HepG2 (cell line): ENCODE data around the gene PDC. TPM values are rescaled to one million over a fixed set of nuclear protein-coding genes. Genes with fewer than 3 reads are reported as not detected.

Experiments used
- ATAC-seq: fragments of 200-7000 bp; cut with Tn5 transposase; 3 replicates; pipeline ENCODE4 v1.9.1; 2020; ENCODE audit warnings: mild to moderate bottlenecking, moderate library complexity
- BruUV-seq: library from RNA; stranded (reverse); fragments of 400-500 nt; replicated peaks from 2 replicates; lab custom pipeline; 2021; lab: Mats Ljungman, UMichigan
- CTCF ChIA-PET: fragments of 300-600 bp; formaldehyde crosslinking; extraction: SDS; loops from one replicate; lab custom pipeline; 2021; ENCODE audit warnings: low total read pairs, inconsistent platforms, low intra/inter-chr PET ratio; lab: Yijun Ruan, JAX
- POLR2A ChIA-PET: fragments of 350-600 bp; sonication (Branson Sonifier 250); formaldehyde crosslinking; loops from one replicate; lab custom pipeline; 2020; ENCODE audit warnings: antibody characterized with exemption, inconsistent platforms; lab: Yijun Ruan, JAX
- DNase-seq: peaks from one replicate; pipeline ENCODE4 v3.0.0-alpha.2; 2015; ENCODE audit warnings: low spot score
- FAIRE-seq: peaks from 3 replicates; lab custom pipeline; 2011; peaks lifted over from hg19 to GRCh38; lab: Jason Lieb, UNC
- H2AFZ ChIP-seq: one replicate; pipeline ENCODE4 v1.6.1; 2011; ENCODE audit warnings: low read length, inconsistent platforms
- H3K27ac ChIP-seq: fragments of 300-600 bp; 3 replicates; pipeline ENCODE4 v1.8.0; 2011; ENCODE audit warnings: mixed run types, mild to moderate bottlenecking, mixed read lengths, low read length, inconsistent platforms; ENCODE audit not compliant: insufficient read depth; ENCODE audit errors: extremely low read length
- H3K27me3 ChIP-seq, 2 experiments: fragments of 200-600 bp in 1 of 2; 2 replicates in 1 of 2; 3 replicates in 1 of 2; pipeline versions ENCODE4 v1.6.0 to v1.8.0; 2011; ENCODE audit warnings: low read length in 2 of 2, mild to moderate bottlenecking in 2 of 2, moderate library complexity in 2 of 2, inconsistent platforms in 1 of 2; ENCODE audit not compliant: insufficient read depth in 2 of 2, control insufficient read depth in 1 of 2
- H3K36me3 ChIP-seq, 2 experiments: fragments of 200-600 bp in 1 of 2; replicated peaks in 1 of 2; 2 replicates in 1 of 2; 3 replicates in 1 of 2; pipeline versions ENCODE4 v1.5.1 to v1.8.0; 2011; ENCODE audit warnings: low read length in 2 of 2, inconsistent platforms in 1 of 2; ENCODE audit not compliant: insufficient read depth in 2 of 2, control insufficient read depth in 1 of 2
- H3K4me1 ChIP-seq: 2 replicates; pipeline ENCODE4 v1.5.1; 2012; ENCODE audit warnings: low read length, inconsistent platforms; ENCODE audit not compliant: insufficient read depth
- H3K4me2 ChIP-seq: 2 replicates; pipeline ENCODE4 v1.6.0; 2011; ENCODE audit warnings: low read depth, low read length, inconsistent platforms
- H3K4me3 ChIP-seq, 3 experiments: fragments of 200-600 bp in 1 of 3; sonication (generic), shearing (Covaris generic) in 1 of 3; replicated peaks in 1 of 3; 2 replicates each; pipeline ENCODE4 v1.5.1; 2011 to 2016; ENCODE audit warnings: low read length in 3 of 3, inconsistent platforms in 2 of 3, low read depth in 2 of 3, mild to moderate bottlenecking in 2 of 3, control low read depth in 1 of 3, mixed read lengths in 1 of 3; ENCODE audit not compliant: insufficient read depth in 1 of 3
- H3K79me2 ChIP-seq: one replicate; pipeline ENCODE4 v1.6.1; 2011; ENCODE audit warnings: low read length, inconsistent platforms; ENCODE audit not compliant: insufficient read depth
- H3K9ac ChIP-seq: 2 replicates; pipeline ENCODE4 v1.6.0; 2011; ENCODE audit warnings: mild to moderate bottlenecking, low read depth, low read length, inconsistent platforms; ENCODE audit not compliant: insufficient read depth
- H3K9me3 ChIP-seq: 2 replicates; pipeline ENCODE4 v1.5.1; 2012; ENCODE audit warnings: mild to moderate bottlenecking, low read length
- H4K20me1 ChIP-seq: 2 replicates; pipeline ENCODE4 v1.6.0; 2011; ENCODE audit warnings: inconsistent platforms, mild to moderate bottlenecking, low read length, moderate library complexity; ENCODE audit not compliant: insufficient read depth
- BCL3 ChIP-seq: sonication (generic); formaldehyde crosslinking; IDR thresholded peaks from 2 replicates; pipeline ENCODE4 v1.5.1; 2020; ENCODE audit warnings: mild to moderate bottlenecking, missing genetic modification reagents, moderate library complexity
- CREBL2 ChIP-seq: sonication (generic); formaldehyde crosslinking; IDR thresholded peaks from 2 replicates; pipeline ENCODE4 v1.8.1; 2023; ENCODE audit warnings: missing genetic modification reagents, mild to moderate bottlenecking, borderline replicate concordance
- DPF2 ChIP-seq: sonication (generic); formaldehyde crosslinking; IDR thresholded peaks from 2 replicates; pipeline ENCODE4 v1.4.0; 2020; ENCODE audit warnings: mild to moderate bottlenecking, low read depth, missing genetic modification reagents, borderline replicate concordance
- KLF6 ChIP-seq: IDR thresholded peaks from 2 replicates; pipeline ENCODE4 v1.8.0; 2016; ENCODE audit warnings: missing biosample characterization, missing genetic modification reagents
- MYC ChIP-seq: sonication (generic); formaldehyde crosslinking; IDR thresholded peaks from 2 replicates; pipeline ENCODE4 v1.9.0; 2021; ENCODE audit warnings: missing genetic modification reagents, borderline replicate concordance
- POGK ChIP-seq: sonication (generic); formaldehyde crosslinking; conservative IDR thresholded peaks from 2 replicates; pipeline ENCODE4 v1.8.0; 2022; ENCODE audit warnings: mild to moderate bottlenecking, moderate library complexity, missing genetic modification reagents
- RFXAP ChIP-seq: sonication (generic); formaldehyde crosslinking; IDR thresholded peaks from 2 replicates; pipeline ENCODE4 v1.4.0; 2020; ENCODE audit warnings: missing genetic modification reagents, borderline replicate concordance
- TEAD2 ChIP-seq: sonication (generic); formaldehyde crosslinking; IDR thresholded peaks from 2 replicates; pipeline ENCODE4 v1.9.0; 2021; ENCODE audit warnings: missing genetic modification reagents
- ZMYM2 ChIP-seq: sonication (generic); formaldehyde crosslinking; IDR thresholded peaks from 2 replicates; pipeline ENCODE4 v1.8.0; 2022; ENCODE audit warnings: mild to moderate bottlenecking, missing genetic modification reagents
- ZNF354B ChIP-seq: sonication (generic); formaldehyde crosslinking; IDR thresholded peaks from 2 replicates; pipeline ENCODE4 v1.8.0; 2022; ENCODE audit warnings: mild to moderate bottlenecking, missing genetic modification reagents
- ZNF609 ChIP-seq: sonication (generic); formaldehyde crosslinking; IDR thresholded peaks from 2 replicates; pipeline ENCODE4 v1.4.0; 2020; ENCODE audit warnings: mild to moderate bottlenecking, missing genetic modification reagents, borderline replicate concordance
- ZSCAN9 ChIP-seq: IDR thresholded peaks from 2 replicates; pipeline ENCODE4 v1.6.1; 2016; ENCODE audit warnings: borderline replicate concordance
- WGBS: methylation state at CpG from one replicate; pipeline ENCODE4 v1.1.6; 2017; ENCODE audit warnings: low lambda C conversion rate; 5-methylcytosine and 5-hydroxymethylcytosine counted together
- in situ Hi-C: cut with HindIII; loops from 2 replicates; pipeline ENCODE4 v1.10.0; 2017; ENCODE audit warnings: low pct_unique_long_range_greater_than_20kb; ENCODE audit not compliant: extremely low pct_ligation_motif_present
- intact Hi-C: fragments of 100-400 bp; cut with micrococcal nuclease; formaldehyde crosslinking; loops from one replicate; pipeline ENCODE4 v1.10.0; 2022; ENCODE audit not compliant: unreplicated experiment
- polyA plus RNA-seq, 8 experiments: library from polyadenylated mRNA; depleted of rRNA in 3 of 8; stranded (reverse) in 7 of 8; unstranded in 1 of 8; fragments of >200 nt; fragmentation: Illumina TruSeq in 4 of 8; extraction: Trizol in 4 of 8; gene quantifications; 2 replicates each; pipeline versions ENCODE4 v1.2.1 to v1.2.3, GENCODE V29; 2011 to 2016; ENCODE audit warnings: low read depth in 4 of 8, missing spikeins in 1 of 8, mixed read lengths in 1 of 8; ENCODE audit not compliant: insufficient read depth in 1 of 8
- total RNA-seq, 5 experiments: library from RNA; depleted of rRNA; stranded (reverse); fragments of >200 nt; fragmentation: Illumina TruSeq; extraction: Trizol; gene quantifications; 2 replicates each; pipeline ENCODE4 v1.2.3, GENCODE V29; 2016; ENCODE audit warnings: low read depth in 1 of 5
- TF ChIP-seq, protein P1 (sequence below): IDR thresholded peaks from 2 replicates; pipeline ENCODE4 v1.6.1; 2016; ENCODE audit warnings: low read depth, borderline replicate concordance
- TF ChIP-seq, protein P2 (sequence below): sonication (generic); formaldehyde crosslinking; IDR thresholded peaks from 2 replicates; pipeline ENCODE4 v1.4.0; 2020; ENCODE audit warnings: missing genetic modification reagents

PDC gene
- total and polyA plus RNA-seq, 2 of the 13 experiments (the other 11 are each of a cell fraction or from before 2014, with no cell fraction given): not detected

DNA sequence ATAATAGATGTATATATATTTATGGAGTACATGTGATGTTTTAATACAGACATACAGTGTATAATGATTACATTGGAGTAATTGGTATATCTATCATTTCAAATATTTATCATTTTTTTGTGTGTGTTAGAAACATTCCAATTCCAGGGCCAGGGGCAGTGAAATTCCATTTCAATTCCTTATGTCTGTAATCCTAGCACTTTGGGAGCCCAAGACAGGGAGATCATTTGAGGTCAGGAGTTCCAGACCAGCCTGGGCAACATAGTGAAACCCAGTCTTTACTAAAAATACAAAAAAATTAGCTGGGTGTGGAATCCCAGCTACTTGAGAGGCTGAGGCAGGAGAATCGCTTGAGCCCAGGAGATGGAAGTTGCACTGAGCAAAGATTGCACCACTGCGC is 30.4 kb upstream of the PDC start:
- no peak for ATAC-seq
- WGBS: 27% methylated on average over 2 of the region's 2 CpGs
- H3K4me1 ChIP-seq: no peaks in the 10 kb centered on the region

More for the DNA sequence above, 30.4 kb upstream of the PDC start:
- intact Hi-C loops: no loop called here
- H4K20me1 ChIP-seq: no peaks in the 10 kb centered on the region
- no peak overlapping the region for H3K27ac ChIP-seq
- TF ChIP-seq ZMYM2 (no peak), POGK (CRISPR knock-in tag) (no peak), KLF6 (no peak), BCL3 (no peak), RFXAP (CRISPR knock-in tag) (no peak), CREBL2 (CRISPR knock-in tag) (no peak), ZSCAN9 (CRISPR knock-in tag) (no peak), MYC (CRISPR knock-in tag) (no peak), DPF2 (CRISPR knock-in tag) (no peak), ZNF354B (CRISPR knock-in tag) (no peak), TEAD2 (CRISPR knock-in tag) (no peak), ZNF609 (CRISPR knock-in tag) (no peak)
- TF ChIP-seq, protein P1, sequence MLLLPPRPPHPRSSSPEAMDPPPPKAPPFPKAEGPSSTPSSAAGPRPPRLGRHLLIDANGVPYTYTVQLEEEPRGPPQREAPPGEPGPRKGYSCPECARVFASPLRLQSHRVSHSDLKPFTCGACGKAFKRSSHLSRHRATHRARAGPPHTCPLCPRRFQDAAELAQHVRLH (CRISPR knock-in tag): no peak
- TF ChIP-seq, protein P2, sequence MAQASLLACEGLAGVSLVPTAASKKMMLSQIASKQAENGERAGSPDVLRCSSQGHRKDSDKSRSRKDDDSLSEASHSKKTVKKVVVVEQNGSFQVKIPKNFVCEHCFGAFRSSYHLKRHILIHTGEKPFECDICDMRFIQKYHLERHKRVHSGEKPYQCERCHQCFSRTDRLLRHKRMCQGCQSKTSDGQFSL (CRISPR knock-in tag): no peak
- no peak overlapping the region for H3K4me2 ChIP-seq
- ChIA-PET POLR2A (no interaction called here), CTCF (no interaction called here)
- DNase-seq (no peak), FAIRE-seq (no peak)
- H3K27me3 ChIP-seq: no peaks in the 10 kb centered on the region
- no peaks in the 10 kb centered on the region for H3K36me3 ChIP-seq
- H3K9me3 ChIP-seq: no peaks in the 10 kb centered on the region
- in situ Hi-C loops: no loop called here
- H3K4me3 ChIP-seq: no peak overlapping the region
- H3K9ac ChIP-seq: no peak overlapping the region
- no TSS peak for BruUV-seq
- H2AFZ ChIP-seq: no peak overlapping the region
- no peaks in the 10 kb centered on the region for H3K79me2 ChIP-seq
